HEK293 (cell line): ENCODE results near the gene VLDLR.

Source experiments
- BCL11B ChIP-seq: fragments of 450-650 bp; formaldehyde crosslinking; IDR thresholded peaks from 2 replicates; pipeline ENCODE4 v1.5.1; 2016; ENCODE audit warnings: low read depth, missing biosample characterization, missing genetic modification characterization
- CTCF ChIP-seq: fragments of 450-650 bp; formaldehyde crosslinking; IDR thresholded peaks from 2 replicates; pipeline ENCODE4 v1.5.1; 2016; ENCODE audit warnings: missing biosample characterization, missing genetic modification characterization
- GLIS2 ChIP-seq: fragments of 450-650 bp; formaldehyde crosslinking; IDR thresholded peaks from 2 replicates; pipeline ENCODE4 v1.5.1; 2016; ENCODE audit warnings: missing biosample characterization, missing genetic modification characterization
- KLF8 ChIP-seq: fragments of 450-650 bp; formaldehyde crosslinking; IDR thresholded peaks from 2 replicates; pipeline ENCODE4 v1.5.1; 2016; ENCODE audit warnings: missing biosample characterization, missing genetic modification characterization
- KLF9 ChIP-seq: fragments of 450-650 bp; formaldehyde crosslinking; IDR thresholded peaks from 2 replicates; pipeline ENCODE4 v1.5.1; 2016; ENCODE audit warnings: missing biosample characterization, missing genetic modification characterization, low read depth
- OVOL3 ChIP-seq: fragments of 450-650 bp; formaldehyde crosslinking; IDR thresholded peaks from 2 replicates; pipeline ENCODE4 v1.5.1; 2016; ENCODE audit warnings: missing biosample characterization, missing genetic modification characterization
- SALL2 ChIP-seq: fragments of 450-650 bp; formaldehyde crosslinking; IDR thresholded peaks from 2 replicates; pipeline ENCODE4 v1.5.0; 2017; ENCODE audit warnings: missing biosample characterization, mild to moderate bottlenecking, missing genetic modification characterization, borderline replicate concordance
- SETDB1 ChIP-seq: IDR thresholded peaks from one replicate; pipeline ENCODE4 v1.6.1; 2017; ENCODE audit warnings: mild to moderate bottlenecking, low read length, moderate library complexity, mixed read lengths; ENCODE audit not compliant: insufficient read length
- ZFP69B ChIP-seq: fragments of 450-650 bp; formaldehyde crosslinking; IDR thresholded peaks from 2 replicates; pipeline ENCODE4 v1.5.1; 2016; ENCODE audit warnings: missing biosample characterization, missing genetic modification characterization
- ZNF132 ChIP-seq: fragments of 450-650 bp; formaldehyde crosslinking; IDR thresholded peaks from 2 replicates; pipeline ENCODE4 v1.5.1; 2017; ENCODE audit warnings: missing biosample characterization, missing genetic modification characterization, borderline replicate concordance
- ZNF157 ChIP-seq: fragments of 450-650 bp; formaldehyde crosslinking; IDR thresholded peaks from 2 replicates; pipeline ENCODE4 v1.5.1; 2016; ENCODE audit warnings: missing biosample characterization, missing genetic modification characterization
- ZNF2 ChIP-seq: fragments of 450-650 bp; formaldehyde crosslinking; IDR thresholded peaks from 2 replicates; pipeline ENCODE4 v1.5.1; 2016; ENCODE audit warnings: missing biosample characterization, missing genetic modification characterization
- ZNF391 ChIP-seq: fragments of 450-650 bp; formaldehyde crosslinking; IDR thresholded peaks from 2 replicates; pipeline ENCODE4 v1.5.1; 2016; ENCODE audit warnings: low read depth, missing biosample characterization, missing genetic modification characterization, borderline replicate concordance
- ZNF416 ChIP-seq: fragments of 450-650 bp; formaldehyde crosslinking; IDR thresholded peaks from 2 replicates; pipeline ENCODE4 v1.5.1; 2016; ENCODE audit warnings: missing biosample characterization, missing genetic modification characterization
- ZNF558 ChIP-seq: fragments of 450-650 bp; formaldehyde crosslinking; IDR thresholded peaks from 2 replicates; pipeline ENCODE4 v1.5.1; 2016; ENCODE audit warnings: missing biosample characterization, missing genetic modification characterization
- ZNF623 ChIP-seq: fragments of 450-650 bp; formaldehyde crosslinking; IDR thresholded peaks from 2 replicates; pipeline ENCODE4 v1.5.1; 2016; ENCODE audit warnings: missing biosample characterization, missing genetic modification characterization
- ZNF791 ChIP-seq: fragments of 450-650 bp; formaldehyde crosslinking; IDR thresholded peaks from 2 replicates; pipeline ENCODE4 v1.5.1; 2016; ENCODE audit warnings: missing biosample characterization, missing genetic modification characterization
- TF ChIP-seq, protein P1 (sequence below): fragments of 450-650 bp; formaldehyde crosslinking; IDR thresholded peaks from 2 replicates; pipeline ENCODE4 v1.5.1; 2017; ENCODE audit warnings: missing biosample characterization, missing genetic modification characterization
- TF ChIP-seq, protein P2 (sequence below): fragments of 450-650 bp; formaldehyde crosslinking; IDR thresholded peaks from 2 replicates; pipeline ENCODE4 v1.5.1; 2016; ENCODE audit warnings: missing biosample characterization, missing genetic modification characterization, borderline replicate concordance
- TF ChIP-seq, protein P3 (sequence below): fragments of 450-650 bp; formaldehyde crosslinking; IDR thresholded peaks from 2 replicates; pipeline ENCODE4 v1.5.1; 2016; ENCODE audit warnings: missing biosample characterization, missing genetic modification characterization
- TF ChIP-seq, protein P4 (sequence below): fragments of 450-650 bp; formaldehyde crosslinking; IDR thresholded peaks from 2 replicates; pipeline ENCODE4 v1.5.1; 2016; ENCODE audit warnings: missing biosample characterization, missing genetic modification characterization
- TF ChIP-seq, protein P5 (sequence below): fragments of 450-650 bp; IDR thresholded peaks from 2 replicates; pipeline ENCODE4 v1.5.1; 2018; ENCODE audit warnings: missing biosample characterization, mild to moderate bottlenecking, missing genetic modification characterization

Gene VLDLR

DNA sequence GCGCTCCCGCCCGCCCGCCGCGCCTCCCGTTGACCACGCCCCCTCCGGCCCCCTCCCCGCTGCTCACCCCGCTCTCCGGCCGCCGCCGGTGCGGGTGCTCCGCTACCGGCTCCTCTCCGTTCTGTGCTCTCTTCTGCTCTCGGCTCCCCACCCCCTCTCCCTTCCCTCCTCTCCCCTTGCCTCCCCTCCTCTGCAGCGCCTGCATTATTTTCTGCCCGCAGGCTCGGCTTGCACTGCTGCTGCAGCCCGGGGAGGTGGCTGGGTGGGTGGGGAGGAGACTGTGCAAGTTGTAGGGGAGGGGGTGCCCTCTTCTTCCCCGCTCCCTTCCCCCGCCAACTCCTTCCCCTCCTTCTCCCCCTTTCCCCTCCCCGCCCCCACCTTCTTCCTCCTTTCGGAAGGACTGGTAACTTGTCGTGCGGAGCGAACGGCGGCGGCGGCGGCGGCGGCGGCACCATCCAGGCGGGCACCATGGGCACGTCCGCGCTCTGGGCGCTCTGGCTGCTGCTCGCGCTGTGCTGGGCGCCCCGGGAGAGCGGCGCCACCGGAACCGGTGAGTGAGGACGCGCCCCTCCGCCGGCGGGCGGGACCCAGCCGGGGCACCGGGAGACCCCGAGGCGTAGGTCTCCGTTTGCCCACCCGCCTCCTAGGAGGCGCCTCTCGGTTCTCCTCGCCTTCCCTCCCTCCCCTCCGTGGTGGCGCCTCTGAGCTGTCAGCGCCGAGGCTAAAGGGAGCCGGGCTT, at the start of gene VLDLR (continued):
- TF ChIP-seq, protein P1, sequence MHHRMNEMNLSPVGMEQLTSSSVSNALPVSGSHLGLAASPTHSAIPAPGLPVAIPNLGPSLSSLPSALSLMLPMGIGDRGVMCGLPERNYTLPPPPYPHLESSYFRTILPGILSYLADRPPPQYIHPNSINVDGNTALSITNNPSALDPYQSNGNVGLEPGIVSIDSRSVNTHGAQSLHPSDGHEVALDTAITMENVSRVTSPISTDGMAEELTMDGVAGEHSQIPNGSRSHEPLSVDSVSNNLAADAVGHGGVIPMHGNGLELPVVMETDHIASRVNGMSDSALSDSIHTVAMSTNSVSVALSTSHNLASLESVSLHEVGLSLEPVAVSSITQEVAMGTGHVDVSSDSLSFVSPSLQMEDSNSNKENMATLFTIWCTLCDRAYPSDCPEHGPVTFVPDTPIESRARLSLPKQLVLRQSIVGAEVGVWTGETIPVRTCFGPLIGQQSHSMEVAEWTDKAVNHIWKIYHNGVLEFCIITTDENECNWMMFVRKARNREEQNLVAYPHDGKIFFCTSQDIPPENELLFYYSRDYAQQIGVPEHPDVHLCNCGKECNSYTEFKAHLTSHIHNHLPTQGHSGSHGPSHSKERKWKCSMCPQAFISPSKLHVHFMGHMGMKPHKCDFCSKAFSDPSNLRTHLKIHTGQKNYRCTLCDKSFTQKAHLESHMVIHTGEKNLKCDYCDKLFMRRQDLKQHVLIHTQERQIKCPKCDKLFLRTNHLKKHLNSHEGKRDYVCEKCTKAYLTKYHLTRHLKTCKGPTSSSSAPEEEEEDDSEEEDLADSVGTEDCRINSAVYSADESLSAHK (tag by site-specific recombination) = no peak
- TF ChIP-seq KLF8 (tag by site-specific recombination) = no peak; the same call in 1 of the 2 replicates
- TF ChIP-seq, protein P2, sequence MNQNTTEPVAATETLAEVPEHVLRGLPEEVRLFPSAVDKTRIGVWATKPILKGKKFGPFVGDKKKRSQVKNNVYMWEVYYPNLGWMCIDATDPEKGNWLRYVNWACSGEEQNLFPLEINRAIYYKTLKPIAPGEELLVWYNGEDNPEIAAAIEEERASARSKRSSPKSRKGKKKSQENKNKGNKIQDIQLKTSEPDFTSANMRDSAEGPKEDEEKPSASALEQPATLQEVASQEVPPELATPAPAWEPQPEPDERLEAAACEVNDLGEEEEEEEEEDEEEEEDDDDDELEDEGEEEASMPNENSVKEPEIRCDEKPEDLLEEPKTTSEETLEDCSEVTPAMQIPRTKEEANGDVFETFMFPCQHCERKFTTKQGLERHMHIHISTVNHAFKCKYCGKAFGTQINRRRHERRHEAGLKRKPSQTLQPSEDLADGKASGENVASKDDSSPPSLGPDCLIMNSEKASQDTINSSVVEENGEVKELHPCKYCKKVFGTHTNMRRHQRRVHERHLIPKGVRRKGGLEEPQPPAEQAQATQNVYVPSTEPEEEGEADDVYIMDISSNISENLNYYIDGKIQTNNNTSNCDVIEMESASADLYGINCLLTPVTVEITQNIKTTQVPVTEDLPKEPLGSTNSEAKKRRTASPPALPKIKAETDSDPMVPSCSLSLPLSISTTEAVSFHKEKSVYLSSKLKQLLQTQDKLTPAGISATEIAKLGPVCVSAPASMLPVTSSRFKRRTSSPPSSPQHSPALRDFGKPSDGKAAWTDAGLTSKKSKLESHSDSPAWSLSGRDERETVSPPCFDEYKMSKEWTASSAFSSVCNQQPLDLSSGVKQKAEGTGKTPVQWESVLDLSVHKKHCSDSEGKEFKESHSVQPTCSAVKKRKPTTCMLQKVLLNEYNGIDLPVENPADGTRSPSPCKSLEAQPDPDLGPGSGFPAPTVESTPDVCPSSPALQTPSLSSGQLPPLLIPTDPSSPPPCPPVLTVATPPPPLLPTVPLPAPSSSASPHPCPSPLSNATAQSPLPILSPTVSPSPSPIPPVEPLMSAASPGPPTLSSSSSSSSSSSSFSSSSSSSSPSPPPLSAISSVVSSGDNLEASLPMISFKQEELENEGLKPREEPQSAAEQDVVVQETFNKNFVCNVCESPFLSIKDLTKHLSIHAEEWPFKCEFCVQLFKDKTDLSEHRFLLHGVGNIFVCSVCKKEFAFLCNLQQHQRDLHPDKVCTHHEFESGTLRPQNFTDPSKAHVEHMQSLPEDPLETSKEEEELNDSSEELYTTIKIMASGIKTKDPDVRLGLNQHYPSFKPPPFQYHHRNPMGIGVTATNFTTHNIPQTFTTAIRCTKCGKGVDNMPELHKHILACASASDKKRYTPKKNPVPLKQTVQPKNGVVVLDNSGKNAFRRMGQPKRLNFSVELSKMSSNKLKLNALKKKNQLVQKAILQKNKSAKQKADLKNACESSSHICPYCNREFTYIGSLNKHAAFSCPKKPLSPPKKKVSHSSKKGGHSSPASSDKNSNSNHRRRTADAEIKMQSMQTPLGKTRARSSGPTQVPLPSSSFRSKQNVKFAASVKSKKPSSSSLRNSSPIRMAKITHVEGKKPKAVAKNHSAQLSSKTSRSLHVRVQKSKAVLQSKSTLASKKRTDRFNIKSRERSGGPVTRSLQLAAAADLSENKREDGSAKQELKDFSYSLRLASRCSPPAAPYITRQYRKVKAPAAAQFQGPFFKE (tag by site-specific recombination) = no peak
- no peak for TF ChIP-seq ZNF2 (tag by site-specific recombination)
- no peak for TF ChIP-seq ZNF157
- peak; percentile 76 for TF ChIP-seq KLF9 (tag by site-specific recombination)
- no peak for TF ChIP-seq ZNF623 (tag by site-specific recombination)
- no peak for TF ChIP-seq SALL2
- TF ChIP-seq, protein P3, sequence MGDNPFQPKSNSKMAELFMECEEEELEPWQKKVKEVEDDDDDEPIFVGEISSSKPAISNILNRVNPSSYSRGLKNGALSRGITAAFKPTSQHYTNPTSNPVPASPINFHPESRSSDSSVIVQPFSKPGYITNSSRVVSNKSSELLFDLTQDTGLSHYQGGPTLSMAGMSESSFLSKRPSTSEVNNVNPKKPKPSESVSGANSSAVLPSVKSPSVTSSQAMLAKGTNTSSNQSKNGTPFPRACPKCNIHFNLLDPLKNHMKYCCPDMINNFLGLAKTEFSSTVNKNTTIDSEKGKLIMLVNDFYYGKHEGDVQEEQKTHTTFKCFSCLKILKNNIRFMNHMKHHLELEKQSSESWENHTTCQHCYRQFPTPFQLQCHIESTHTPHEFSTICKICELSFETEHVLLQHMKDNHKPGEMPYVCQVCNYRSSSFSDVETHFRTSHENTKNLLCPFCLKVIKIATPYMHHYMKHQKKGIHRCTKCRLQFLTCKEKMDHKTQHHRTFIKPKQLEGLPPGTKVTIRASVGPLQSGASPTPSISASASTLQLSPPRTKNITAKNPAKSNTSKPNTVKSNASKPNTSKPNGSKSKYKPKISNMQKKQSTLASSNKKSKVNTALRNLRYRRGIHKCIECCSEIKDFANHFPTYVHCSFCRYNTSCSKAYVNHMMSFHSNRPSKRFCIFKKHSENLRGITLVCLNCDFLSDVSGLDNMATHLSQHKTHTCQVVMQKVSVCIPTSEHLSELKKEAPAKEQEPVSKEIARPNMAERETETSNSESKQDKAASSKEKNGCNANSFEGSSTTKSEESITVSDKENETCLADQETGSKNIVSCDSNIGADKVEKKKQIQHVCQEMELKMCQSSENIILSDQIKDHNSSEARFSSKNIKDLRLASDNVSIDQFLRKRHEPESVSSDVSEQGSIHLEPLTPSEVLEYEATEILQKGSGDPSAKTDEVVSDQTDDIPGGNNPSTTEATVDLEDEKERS (tag by site-specific recombination) = no peak
- no peak for TF ChIP-seq OVOL3 (tag by site-specific recombination)
- no peak for TF ChIP-seq BCL11B (tag by site-specific recombination)
- TF ChIP-seq ZFP69B (tag by site-specific recombination) = no peak
- TF ChIP-seq SETDB1 = no peak
- peak; percentile 5; the same call in 1 of the 2 replicates for TF ChIP-seq GLIS2 (tag by site-specific recombination)
- TF ChIP-seq, protein P4, sequence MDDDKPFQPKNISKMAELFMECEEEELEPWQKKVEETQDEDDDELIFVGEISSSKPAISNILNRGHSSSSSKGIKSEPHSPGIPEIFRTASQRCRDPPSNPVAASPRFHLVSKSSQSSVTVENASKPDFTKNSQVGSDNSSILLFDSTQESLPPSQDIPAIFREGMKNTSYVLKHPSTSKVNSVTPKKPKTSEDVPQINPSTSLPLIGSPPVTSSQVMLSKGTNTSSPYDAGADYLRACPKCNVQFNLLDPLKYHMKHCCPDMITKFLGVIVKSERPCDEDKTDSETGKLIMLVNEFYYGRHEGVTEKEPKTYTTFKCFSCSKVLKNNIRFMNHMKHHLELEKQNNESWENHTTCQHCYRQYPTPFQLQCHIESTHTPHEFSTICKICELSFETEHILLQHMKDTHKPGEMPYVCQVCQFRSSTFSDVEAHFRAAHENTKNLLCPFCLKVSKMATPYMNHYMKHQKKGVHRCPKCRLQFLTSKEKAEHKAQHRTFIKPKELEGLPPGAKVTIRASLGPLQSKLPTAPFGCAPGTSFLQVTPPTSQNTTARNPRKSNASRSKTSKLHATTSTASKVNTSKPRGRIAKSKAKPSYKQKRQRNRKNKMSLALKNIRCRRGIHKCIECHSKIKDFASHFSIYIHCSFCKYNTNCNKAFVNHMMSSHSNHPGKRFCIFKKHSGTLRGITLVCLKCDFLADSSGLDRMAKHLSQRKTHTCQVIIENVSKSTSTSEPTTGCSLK (tag by site-specific recombination) = no peak
- no peak for TF ChIP-seq ZNF132 (tag by site-specific recombination)
- TF ChIP-seq, protein P5, sequence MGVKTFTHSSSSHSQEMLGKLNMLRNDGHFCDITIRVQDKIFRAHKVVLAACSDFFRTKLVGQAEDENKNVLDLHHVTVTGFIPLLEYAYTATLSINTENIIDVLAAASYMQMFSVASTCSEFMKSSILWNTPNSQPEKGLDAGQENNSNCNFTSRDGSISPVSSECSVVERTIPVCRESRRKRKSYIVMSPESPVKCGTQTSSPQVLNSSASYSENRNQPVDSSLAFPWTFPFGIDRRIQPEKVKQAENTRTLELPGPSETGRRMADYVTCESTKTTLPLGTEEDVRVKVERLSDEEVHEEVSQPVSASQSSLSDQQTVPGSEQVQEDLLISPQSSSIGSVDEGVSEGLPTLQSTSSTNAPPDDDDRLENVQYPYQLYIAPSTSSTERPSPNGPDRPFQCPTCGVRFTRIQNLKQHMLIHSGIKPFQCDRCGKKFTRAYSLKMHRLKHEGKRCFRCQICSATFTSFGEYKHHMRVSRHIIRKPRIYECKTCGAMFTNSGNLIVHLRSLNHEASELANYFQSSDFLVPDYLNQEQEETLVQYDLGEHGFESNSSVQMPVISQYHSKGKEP (tag by site-specific recombination) = peak; percentile 73
- TF ChIP-seq ZNF391 (tag by site-specific recombination) = no peak
- no peak for TF ChIP-seq ZNF416 (tag by site-specific recombination)
- TF ChIP-seq ZNF558 (tag by site-specific recombination) = no peak
- peak; percentile 82 for TF ChIP-seq CTCF
- no peak for TF ChIP-seq ZNF791 (tag by site-specific recombination)
